Measurements from ENCODE around the gene COL5A1.

COL5A1 gene

GRCh38 chr9:134826336-134827285 is 185.0 kb downstream of the COL5A1 start:
- DNase-seq = no peak

- DNase-seq = no peak
These were observed 186.0 kb downstream of the COL5A1 start for GRCh38 chr9:134827559-134827958.

GRCh38 chr9:134827993-134828392 is 186.4 kb downstream of the COL5A1 start:
- no peak for DNase-seq

- no peak for DNase-seq
These were observed 187.3 kb downstream of the COL5A1 start for GRCh38 chr9:134828892-134829291.

GRCh38 chr9:134829356-134829937 is 187.8 kb downstream of the COL5A1 start:
- DNase-seq = no peak

GRCh38 chr9:134830126-134830525 is 188.5 kb downstream of the COL5A1 start:
- no peak for DNase-seq

- DNase-seq = no peak
These were observed 189.5 kb downstream of the COL5A1 start for GRCh38 chr9:134830926-134831720.

GRCh38 chr9:134832471-134832870 is 190.9 kb downstream of the COL5A1 start:
- no peak for DNase-seq

- no peak for DNase-seq
These were observed 191.8 kb downstream of the COL5A1 start for GRCh38 chr9:134833294-134833880.

GRCh38 chr9:134834217-134834956 is 192.8 kb downstream of the COL5A1 start:
- DNase-seq = no peak

- no peak for DNase-seq
These were observed 193.4 kb downstream of the COL5A1 start for GRCh38 chr9:134834957-134835419.

GRCh38 chr9:134835448-134835847 is 193.8 kb downstream of the COL5A1 start:
- no peak for DNase-seq

- DNase-seq = no peak
These were observed 194.4 kb downstream of the COL5A1 start for GRCh38 chr9:134835987-134836386.

GRCh38 chr9:134836406-134836970 is 194.9 kb downstream of the COL5A1 start:
- no peak for DNase-seq

- no peak for DNase-seq
These were observed 195.9 kb downstream of the COL5A1 start for GRCh38 chr9:134837529-134837928.

GRCh38 chr9:134838651-134839454 is 197.2 kb downstream of the COL5A1 start:
- no peak for DNase-seq

- no peak for DNase-seq
These were observed 198.0 kb downstream of the COL5A1 start for GRCh38 chr9:134839455-134840125.

- no peak for DNase-seq
These were observed 198.9 kb downstream of the COL5A1 start for GRCh38 chr9:134840511-134840910.

GRCh38 chr9:134841180-134841904 is 199.7 kb downstream of the COL5A1 start:
- no peak for DNase-seq

- DNase-seq = no peak
These were observed 200.7 kb downstream of the COL5A1 start for GRCh38 chr9:134842321-134842720.
